Measurements from ENCODE around the gene GTF2B.
"Not testable (repeated sequence)": the region's sequence is repeated elsewhere in the genome, so short reads cannot be mapped to it uniquely, and the experiment has no call there.

GTF2B gene

GRCh38 chr1:88891318-88891950 is at the start of gene GTF2B:
GTF2B (minus strand) TSS chr1:88891567; CDS start chr1:88891499, 68 bp downstream.
- DNase-seq = peak; percentile 86

- not testable (repeated sequence) for DNase-seq
Measured at GRCh38 chr1:88938528-88938927, 47.2 kb upstream of the GTF2B start.

- no peak for DNase-seq
Measured at GRCh38 chr1:88936760-88937342, 45.5 kb upstream of the GTF2B start.

GRCh38 chr1:88936223-88936523 is 44.8 kb upstream of the GTF2B start:
- no peak for DNase-seq

- DNase-seq = peak; percentile 8
Measured at GRCh38 chr1:88935522-88936222, 44.3 kb upstream of the GTF2B start.

GRCh38 chr1:88930176-88930575 is 38.8 kb upstream of the GTF2B start:
- not testable (repeated sequence) for DNase-seq

GRCh38 chr1:88923224-88923623 is 31.9 kb upstream of the GTF2B start:
- DNase-seq = no peak

GRCh38 chr1:88922214-88922613 is 30.8 kb upstream of the GTF2B start:
- no peak for DNase-seq

- DNase-seq = no peak
Measured at GRCh38 chr1:88920845-88921244, 29.5 kb upstream of the GTF2B start.

- no peak for DNase-seq
Measured at GRCh38 chr1:88917321-88918025, 26.1 kb upstream of the GTF2B start.

- no peak for DNase-seq
Measured at GRCh38 chr1:88916883-88917282, 25.5 kb upstream of the GTF2B start.

GRCh38 chr1:88911800-88912199 is 20.4 kb upstream of the GTF2B start:
- not testable (repeated sequence) for DNase-seq

GRCh38 chr1:88911161-88911560 is 19.8 kb upstream of the GTF2B start:
- DNase-seq = no peak

GRCh38 chr1:88910401-88910800 is 19.0 kb upstream of the GTF2B start:
- no peak for DNase-seq

- DNase-seq = no peak
Measured at GRCh38 chr1:88900883-88901282, 9.5 kb upstream of the GTF2B start.

- no peak for DNase-seq
Measured at GRCh38 chr1:88897070-88897730, 5.8 kb upstream of the GTF2B start.

GRCh38 chr1:88892357-88892877 is 1.1 kb upstream of the GTF2B start:
- peak; percentile 94 for DNase-seq

GRCh38 chr1:88891951-88892340 is 579 bp upstream of the GTF2B start:
- DNase-seq = no peak

- DNase-seq = no peak
Measured at GRCh38 chr1:88890791-88891317, 513 bp downstream of the GTF2B start.

GRCh38 chr1:88890131-88890530 is 1.2 kb downstream of the GTF2B start:
- DNase-seq = no peak

GRCh38 chr1:88888750-88889149 is 2.6 kb downstream of the GTF2B start:
- DNase-seq = no peak

- DNase-seq = no peak
Measured at GRCh38 chr1:88885933-88886332, 5.4 kb downstream of the GTF2B start.

GRCh38 chr1:88883156-88883555 is 8.2 kb downstream of the GTF2B start:
- DNase-seq = no peak
